GM18909 (cell line): ENCODE results near the gene ODAD2.

ENCODE experiments used
- ATAC-seq: cut with Tn5 transposase; IDR thresholded peaks from one replicate; pipeline ENCODE4 v1.9.1; 2021; ENCODE audit warnings: mild to moderate bottlenecking; ENCODE audit not compliant: unreplicated experiment, poor library complexity

ODAD2 gene

DNA sequence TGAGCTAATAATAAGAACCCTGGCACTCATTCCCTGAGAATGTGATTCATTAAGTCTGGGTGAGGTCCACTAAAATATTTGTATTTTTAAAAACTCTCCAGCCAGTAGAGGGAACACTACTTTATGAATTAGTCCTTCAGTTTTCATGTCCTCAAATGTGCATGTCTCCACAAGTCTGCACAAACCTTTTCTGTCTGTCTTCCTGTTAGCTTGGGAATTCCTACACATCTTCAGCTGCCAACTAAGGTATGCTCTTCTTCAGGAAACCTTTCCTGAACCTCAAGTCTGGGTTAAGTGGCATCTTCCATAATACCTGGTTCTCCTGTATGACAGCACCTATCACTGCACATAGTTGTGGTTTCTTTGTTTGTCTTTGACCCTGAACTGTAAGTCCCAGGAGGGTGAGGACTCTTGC lies 133.7 kb downstream of the ODAD2 start:
- no peak for ATAC-seq

DNA sequence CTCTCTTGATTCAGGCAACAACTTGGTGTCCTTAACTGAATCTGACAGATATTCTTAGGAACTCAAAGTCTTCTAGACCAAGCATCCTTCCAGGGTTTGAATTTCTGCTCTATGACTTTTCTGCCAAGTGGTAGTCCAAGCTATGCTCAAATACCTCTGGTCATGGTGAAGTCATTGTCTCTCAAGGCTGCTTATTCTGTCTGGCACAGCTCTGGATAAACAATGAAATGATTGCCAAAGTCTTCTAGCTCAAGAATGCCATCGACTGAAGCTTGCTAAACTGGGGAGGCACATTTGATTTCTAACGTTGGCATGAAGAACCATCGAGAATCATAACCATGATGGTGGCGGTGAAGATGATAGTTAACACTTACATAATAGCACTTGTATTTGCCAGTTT lies 137.1 kb downstream of the ODAD2 start:
- no peak for ATAC-seq

DNA sequence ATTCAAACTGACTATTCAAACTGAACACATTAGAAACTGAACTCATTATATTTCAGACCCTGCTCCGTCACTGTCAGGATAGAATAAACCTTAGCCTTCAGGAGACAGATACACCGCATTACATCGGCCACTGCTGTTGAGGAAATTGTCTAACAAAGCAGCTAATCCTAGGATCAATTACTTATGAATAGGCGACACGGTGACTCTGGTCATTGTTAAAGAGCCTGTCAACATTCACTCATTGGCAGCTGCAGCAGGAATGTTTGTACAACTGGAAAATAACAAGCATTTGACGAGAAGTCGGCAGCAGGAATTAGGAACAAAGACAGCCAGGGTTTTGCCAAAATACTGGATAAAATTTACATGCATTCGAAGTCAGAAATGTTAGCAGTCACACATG lies 141.3 kb downstream of the ODAD2 start:
- ATAC-seq = no peak

DNA sequence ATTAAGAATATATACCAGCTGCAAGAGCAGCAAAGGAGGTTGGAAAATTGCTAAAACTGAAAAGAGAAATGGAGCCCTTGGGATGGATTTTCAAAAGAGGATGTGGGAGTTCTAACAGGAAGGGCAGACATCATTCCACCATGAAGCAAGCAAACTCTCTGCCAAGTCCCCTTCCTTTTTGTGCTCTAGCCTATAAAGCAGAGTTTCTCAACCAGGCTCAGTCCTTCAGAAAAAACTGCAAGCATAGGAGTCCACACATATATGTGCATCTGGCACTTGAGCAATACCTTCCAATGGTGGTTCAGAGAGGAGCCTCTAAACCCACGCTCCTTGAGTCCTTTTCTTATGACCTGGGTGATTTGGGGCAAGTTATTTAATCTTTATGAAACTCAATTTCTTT lies 154.7 kb downstream of the ODAD2 start:
- ATAC-seq = no peak

DNA sequence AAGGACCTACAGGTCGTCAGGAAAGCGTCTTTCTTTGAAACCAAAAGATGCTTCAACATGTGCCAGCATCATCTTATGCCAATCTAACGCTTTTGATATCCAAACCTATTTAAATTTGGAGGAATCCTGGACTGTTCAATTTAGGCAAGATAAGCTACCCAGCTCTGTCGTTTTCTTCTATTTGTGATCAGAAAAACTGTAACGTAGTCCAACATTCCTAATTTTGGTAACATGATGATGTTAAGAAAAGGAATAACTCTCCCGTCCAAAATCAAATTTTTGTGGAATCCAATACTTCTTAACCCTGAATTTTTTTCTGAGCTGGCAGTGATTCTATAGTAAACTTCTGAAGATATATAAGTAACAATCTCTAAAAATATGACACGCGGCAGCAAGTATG lies 160.0 kb downstream of the ODAD2 start:
- no peak for ATAC-seq

DNA sequence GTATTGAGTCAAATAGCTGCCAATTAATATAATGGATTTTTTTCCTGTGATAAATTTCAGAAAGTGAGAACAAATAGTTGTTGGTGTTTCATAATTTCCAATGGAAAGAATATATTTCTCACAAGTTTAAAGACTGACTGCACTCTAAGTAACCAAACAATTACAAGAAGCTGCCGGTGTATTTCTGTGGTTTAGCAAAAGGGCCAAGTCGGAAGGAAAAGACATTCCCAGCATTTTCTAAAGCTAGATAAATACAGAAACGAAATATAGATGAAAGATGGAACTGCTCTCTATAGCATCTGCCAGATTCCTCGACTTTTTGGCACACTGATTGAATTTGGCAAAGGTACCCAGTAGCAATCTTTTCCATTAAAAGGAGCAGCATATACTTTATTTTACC lies 160.5 kb downstream of the ODAD2 start:
- ATAC-seq = no peak

DNA sequence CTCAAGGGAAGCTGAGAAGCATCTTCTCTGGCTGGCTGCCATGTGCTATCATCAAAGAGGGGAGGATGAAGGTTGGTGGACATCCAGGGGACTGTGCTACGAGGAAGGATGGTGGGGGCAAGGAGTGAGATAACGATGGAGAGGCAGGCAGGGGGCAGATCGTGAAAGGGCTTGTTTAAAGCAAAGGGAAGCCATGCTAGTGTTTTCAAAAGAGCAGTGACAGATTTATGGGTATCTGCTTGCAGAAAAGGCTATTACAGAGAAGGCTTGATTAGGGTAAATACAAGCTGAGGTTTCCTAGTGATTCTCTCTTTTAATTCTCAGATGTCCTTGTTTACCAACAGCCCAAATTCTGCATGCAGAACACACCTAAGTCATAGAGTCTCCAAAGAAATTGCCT lies 164.4 kb downstream of the ODAD2 start:
- no peak for ATAC-seq

DNA sequence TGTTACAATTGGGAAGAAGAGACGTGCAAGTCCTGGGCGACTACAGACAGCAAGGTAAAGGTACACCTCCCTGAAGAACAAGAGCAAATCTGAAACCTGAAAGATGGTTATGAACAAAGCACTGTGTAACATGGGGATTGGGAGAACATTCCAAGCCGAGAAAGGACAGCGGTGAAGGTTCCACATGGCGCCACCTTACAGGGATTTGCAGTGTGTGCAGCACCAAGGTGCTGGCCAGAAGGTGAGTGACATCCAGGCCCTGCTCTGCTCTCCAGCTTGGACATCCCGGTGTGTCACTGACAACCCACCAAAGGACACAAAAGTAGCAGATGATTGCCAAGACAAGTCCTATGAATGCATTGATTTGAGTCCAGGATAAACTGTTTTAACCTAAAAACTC lies 165.1 kb downstream of the ODAD2 start:
- ATAC-seq = no peak

DNA sequence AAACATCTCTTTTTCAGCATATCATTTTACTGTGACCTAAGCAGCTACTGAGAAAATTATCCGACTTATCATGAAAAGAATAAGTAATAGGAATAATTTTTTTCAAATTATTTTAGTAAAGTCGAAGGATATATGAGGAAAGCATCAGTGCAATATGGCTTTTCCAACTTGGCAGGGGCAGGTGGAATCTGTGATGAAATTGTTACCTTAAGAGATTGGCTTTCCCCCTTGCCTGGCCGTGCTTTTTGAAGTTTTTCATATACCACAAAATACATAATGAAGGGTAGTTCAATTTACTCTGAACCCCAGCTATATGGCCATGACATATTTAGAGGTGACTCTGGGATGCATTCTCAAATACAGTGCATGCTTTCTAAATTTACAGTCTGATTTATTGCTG lies 166.1 kb downstream of the ODAD2 start:
- no peak for ATAC-seq

DNA sequence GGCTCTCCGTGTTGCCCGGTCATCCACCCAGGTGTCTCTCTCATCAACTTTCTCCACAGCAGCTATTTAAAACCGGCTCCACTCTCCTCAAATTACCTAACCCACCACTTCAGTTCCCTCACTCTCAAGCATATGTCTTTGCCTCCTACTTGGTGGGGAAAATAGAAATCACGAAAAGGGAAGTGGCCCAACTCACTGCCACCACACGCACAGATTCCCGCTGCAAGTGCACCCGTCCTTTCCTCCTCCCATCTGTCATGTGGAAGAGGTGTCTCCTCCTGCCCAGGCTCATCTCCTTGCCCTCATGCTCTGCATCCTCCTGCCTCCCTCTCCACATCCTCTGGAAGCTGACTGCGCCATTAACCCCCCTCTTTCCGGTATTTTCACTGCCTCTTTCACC lies 172.5 kb downstream of the ODAD2 start:
- ATAC-seq = no peak

DNA sequence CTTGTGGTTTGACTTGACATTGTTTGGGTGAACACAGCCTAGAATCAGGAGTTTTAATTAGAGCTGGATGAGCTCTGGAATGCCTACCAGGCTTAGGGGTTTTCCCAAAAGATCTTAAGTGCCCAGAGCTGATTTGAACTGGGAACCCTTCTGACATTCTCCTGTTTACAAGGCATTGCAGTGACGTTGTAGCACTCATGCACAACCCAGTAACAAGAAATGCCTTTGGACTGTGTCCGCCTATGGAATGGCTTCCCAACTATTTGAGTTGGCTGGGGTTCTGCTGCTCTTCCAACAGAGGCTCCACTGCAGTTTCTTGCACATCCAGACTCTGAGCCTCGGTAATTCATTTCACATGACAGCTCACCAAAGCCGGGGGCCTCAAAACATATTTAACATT lies 176.6 kb downstream of the ODAD2 start:
- ATAC-seq = no peak

DNA sequence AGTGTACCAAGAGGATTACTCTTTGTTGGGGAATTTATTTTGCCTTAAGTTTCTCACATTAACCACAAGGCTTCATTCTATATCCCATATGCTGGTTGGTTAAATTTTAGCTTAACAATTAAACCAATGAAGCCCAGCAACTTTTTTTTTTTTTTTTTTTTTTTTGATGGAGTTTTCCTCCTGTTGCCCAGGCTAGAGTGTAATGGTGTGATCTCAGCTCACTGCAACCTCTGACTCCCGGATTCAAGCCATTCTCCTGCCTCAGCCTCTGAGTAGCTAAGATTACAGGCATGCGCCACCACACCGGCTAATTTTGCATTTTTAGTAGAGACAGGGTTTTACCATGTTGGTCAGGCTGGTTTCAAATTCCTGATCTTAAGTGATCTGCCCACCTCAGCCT lies 178.2 kb downstream of the ODAD2 start:
- ATAC-seq = no peak

DNA sequence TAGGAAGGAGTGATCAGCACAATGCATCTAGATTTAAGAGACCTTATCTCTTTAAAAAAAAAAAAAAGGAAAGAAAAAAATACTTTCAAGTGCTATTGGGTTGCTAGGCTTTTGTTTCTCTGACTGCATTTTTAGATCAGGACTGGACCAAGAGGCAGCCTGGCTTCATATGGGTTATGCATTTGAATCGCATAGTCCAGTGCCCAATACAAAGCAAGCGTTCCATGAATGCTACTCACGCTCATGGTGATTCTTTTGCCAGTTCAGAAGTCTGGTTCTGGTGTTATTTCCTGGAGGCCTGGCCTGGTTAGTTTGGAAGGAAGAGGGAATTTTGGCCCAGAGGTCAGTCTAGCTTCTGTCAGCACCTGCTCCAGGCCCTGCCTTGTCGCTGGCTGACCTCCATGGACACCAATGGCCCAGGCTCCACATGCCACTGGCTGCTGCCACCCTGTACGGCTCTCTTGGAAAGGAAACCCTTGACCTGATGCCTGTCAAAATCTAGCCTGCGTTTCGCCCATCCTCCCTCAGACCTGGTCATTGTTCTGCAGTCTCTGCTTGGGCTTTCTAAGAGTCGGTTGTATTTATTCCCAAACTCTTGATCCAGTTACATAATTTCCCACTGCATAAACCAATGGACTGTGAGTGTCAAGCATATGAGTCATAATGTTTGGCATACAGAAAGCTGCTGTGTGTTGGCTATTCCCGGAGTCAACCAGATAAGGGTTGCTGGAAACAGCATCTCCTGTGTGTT lies 178.9 kb downstream of the ODAD2 start:
- ATAC-seq = no peak

DNA sequence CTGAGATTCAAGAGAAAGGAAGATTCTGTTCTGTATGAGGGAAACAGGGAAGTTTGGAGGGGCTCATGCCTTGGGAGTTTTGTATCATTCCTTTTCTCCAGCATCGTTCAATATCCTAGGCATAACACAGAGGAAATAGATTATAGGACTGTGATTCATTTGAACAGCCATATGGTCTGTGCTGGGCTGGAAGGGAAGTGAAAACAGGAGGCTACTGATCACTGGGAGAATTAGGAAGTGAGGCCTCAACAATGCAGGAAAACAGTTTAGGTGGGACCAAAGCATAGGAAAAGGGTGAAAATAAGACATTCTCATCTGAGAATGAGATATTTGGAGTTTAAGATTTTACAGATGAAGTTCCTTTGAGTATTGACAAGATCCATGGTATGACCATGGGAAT lies 182.6 kb downstream of the ODAD2 start:
- ATAC-seq = no peak

DNA sequence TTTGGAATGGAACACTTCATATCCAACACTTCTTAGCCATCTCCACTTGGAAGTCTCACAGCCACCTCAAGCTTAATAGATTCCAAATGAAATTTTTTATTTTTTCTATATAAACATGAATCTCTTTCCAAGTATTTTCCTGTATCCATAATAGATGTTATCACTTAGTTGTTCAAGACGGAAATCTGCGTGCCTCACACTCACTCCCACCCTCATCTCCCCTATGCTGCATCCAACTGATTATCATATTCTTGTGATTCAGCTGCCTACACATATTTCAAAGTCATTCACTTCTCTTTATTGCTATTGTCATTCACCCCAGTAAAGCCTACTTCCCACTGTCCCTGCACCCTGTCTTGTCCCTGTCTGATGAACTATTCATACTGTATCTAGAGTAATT lies 183.0 kb downstream of the ODAD2 start:
- no peak for ATAC-seq

DNA sequence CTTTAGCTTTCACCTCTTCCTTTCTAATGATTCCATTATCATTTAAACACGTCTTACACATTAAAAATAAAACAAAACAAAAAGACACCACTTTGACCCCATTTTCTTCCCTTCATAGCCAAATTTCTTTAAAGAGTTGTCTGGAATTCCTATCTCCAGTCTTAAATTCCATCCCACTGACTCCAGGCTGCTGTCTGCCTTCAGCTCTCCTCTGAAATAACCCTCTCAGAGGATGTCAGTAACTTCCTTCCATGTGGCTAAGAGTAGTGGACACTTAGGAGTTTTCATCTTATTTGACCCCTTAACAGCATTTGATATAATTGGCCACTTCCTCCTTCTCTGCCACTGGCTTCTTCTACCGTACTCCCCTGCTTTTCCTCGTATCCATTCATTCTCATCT lies 183.6 kb downstream of the ODAD2 start:
- no peak for ATAC-seq

DNA sequence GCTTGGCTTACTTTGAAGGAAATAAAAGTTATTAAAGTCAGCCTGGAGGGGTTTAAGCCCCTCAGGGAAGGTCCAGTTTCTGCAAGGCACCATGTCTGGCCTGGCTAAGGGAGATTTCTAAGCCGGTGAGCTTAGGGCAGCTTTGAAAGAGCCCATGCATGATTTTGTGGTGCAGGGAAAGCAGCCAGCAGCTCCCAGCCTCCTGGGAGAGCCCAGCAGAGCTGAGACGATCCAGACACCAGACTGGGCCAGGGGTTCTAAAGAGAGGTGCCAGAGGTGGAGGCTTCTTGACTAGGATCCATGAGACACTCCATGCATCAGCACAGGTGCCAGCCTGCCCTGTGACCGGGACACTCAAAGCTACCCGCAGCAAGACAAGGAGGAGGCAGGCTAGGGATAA lies 193.7 kb downstream of the ODAD2 start:
- no peak for ATAC-seq

DNA sequence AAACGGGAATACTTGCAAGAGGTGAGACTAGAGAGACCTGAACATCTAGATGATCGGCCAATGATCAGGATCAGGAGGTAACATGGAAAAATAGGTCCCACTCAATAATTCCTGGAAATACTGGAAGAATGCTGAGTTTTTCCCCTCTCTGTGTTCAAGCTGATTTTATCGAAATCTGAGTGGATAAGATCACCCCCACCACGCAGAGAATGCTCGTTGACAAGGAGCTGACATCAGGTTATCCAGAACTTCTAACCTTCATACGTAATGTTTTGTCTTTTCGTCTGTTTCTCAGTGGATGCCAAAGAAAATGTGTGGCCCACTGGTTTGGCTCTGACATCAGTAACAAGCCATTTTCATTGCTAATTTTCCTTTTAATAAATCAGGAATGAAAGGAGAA lies 194.7 kb downstream of the ODAD2 start:
- no peak for ATAC-seq

DNA sequence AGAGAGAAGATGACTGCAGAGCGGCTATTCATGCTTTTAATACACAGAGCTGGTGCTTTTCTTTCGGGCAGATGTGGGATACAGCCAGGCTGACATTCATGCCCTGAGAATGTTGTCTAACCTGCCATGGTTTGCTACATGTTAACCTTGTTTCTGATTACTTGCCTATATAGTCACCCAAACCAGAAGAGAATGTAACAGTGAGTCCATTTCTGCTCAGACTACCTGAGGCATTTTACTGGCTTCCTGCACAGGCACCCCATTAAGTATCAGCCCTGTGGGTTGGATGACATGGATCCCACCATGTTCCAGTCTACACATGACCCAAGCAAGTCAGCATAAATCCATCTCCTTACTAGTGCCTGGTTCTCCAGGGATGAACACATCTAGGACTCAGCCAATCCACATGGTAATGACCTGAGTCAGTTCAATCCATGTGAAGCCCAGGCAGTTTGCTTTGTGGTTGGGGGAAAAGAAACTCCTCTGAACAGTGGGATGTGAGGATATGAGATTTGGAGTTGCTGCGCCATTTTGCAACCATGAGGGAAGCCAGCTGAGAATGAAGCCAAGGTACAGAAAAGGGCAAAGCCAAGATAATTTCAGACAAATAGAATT lies 197.6 kb downstream of the ODAD2 start:
- ATAC-seq = no peak

DNA sequence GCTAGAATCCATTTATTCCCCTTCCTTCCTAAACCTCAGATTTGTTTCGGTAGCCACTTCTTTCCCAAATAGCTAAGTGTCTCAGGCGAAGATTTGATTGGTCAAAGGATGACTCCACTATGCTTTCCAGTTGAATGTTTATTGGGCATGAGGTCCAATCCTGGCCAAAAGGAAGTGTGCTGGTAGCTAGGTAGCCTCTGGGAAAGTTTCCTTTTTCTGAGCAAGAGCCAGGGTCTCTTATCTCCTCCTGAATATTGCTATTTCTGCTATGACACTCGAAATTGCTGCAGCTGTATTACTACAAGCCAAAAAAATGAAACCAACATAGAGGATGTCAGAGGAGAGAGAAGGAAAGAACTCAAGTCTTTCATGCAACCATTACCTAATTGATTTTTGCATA lies 199.8 kb downstream of the ODAD2 start:
- ATAC-seq = no peak

DNA sequence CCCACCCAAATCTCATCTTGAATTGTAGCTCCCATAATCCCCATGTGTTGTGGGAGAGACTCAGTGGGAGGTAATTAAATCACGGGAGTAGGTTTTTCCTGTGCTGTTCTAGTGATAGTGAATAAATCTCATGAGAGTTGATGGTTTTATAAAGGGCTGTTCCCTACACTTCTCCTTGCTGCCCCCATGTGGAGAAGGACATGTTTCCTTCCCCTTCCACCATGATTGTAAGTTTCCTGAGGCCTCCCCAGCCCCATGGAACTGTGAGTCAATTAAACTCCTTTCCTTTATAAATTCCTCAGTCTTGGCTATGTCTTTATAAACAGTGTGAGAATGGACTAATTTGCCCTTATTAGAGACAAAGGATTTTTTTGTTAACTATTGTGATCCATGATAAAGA lies 204.7 kb downstream of the ODAD2 start:
- no peak for ATAC-seq

DNA sequence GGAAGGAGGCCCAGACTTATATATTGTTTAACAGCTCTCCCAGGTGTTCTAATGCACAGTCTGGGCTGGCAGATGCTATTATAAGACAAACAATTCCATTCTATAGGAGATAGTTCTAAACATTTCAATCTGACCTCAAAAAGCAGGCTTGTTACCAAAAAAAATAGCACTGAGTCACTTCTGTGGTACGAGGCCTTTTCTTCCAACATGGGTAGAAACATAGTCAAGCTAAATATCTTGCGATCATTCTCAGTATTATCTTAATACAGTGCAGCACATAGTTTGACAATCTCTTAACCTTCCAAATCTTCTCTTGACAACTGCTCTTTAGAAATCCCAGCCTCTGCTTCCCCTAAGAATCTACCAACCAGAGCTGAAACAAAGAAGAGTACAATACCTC lies 206.7 kb downstream of the ODAD2 start:
- ATAC-seq = no peak
